Keratinocyte (primary cell): ENCODE results near the gene PLA2G2F.

Source experiments
- EZH2 ChIP-seq: IDR thresholded peaks from one replicate; pipeline ENCODE4 v1.6.1; 2012; ENCODE audit warnings: inconsistent platforms, mild to moderate bottlenecking, low read length, moderate library complexity
- TF ChIP-seq, protein P1 (sequence below), 3 experiments: IDR thresholded peaks in 1 of 3; conservative IDR thresholded peaks in 1 of 3; optimal IDR thresholded peaks in 1 of 3; 2 replicates in 2 of 3; 3 replicates in 1 of 3; pipeline versions ENCODE3 to v1.5.1; 2011; ENCODE audit warnings: low read length in 3 of 3, mild to moderate bottlenecking in 3 of 3, moderate library complexity in 2 of 3, control low read depth in 1 of 3, inconsistent platforms in 1 of 3; ENCODE audit not compliant: insufficient read depth in 2 of 3; ENCODE audit errors: extremely low read depth in 1 of 3

GRCh38 chr1:20093303-20093702, 45.8 kb upstream of the PLA2G2F start:
- TF ChIP-seq, protein P1, sequence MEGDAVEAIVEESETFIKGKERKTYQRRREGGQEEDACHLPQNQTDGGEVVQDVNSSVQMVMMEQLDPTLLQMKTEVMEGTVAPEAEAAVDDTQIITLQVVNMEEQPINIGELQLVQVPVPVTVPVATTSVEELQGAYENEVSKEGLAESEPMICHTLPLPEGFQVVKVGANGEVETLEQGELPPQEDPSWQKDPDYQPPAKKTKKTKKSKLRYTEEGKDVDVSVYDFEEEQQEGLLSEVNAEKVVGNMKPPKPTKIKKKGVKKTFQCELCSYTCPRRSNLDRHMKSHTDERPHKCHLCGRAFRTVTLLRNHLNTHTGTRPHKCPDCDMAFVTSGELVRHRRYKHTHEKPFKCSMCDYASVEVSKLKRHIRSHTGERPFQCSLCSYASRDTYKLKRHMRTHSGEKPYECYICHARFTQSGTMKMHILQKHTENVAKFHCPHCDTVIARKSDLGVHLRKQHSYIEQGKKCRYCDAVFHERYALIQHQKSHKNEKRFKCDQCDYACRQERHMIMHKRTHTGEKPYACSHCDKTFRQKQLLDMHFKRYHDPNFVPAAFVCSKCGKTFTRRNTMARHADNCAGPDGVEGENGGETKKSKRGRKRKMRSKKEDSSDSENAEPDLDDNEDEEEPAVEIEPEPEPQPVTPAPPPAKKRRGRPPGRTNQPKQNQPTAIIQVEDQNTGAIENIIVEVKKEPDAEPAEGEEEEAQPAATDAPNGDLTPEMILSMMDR (optimal IDR thresholded peaks at IDR 0.05 in 1 of 3, IDR thresholded peaks at IDR 0.05 in 1 of 3, conservative IDR thresholded peaks at IDR 0.05 in 1 of 3; ENCODE audit: extremely low read depth in 1 of 3, insufficient read depth in 2 of 3, low read length in 3 of 3): no peak
- no peak for TF ChIP-seq EZH2
